IPS DF 4.7 (cell line): ENCODE measurements around the gene GCN1.

Experiments used
- DNase-seq: peaks from one replicate; pipeline ENCODE4 v3.0.0-alpha.2; 2013; ENCODE audit warnings: low spot score; ENCODE audit errors: extremely low read depth

Gene GCN1

DNA sequence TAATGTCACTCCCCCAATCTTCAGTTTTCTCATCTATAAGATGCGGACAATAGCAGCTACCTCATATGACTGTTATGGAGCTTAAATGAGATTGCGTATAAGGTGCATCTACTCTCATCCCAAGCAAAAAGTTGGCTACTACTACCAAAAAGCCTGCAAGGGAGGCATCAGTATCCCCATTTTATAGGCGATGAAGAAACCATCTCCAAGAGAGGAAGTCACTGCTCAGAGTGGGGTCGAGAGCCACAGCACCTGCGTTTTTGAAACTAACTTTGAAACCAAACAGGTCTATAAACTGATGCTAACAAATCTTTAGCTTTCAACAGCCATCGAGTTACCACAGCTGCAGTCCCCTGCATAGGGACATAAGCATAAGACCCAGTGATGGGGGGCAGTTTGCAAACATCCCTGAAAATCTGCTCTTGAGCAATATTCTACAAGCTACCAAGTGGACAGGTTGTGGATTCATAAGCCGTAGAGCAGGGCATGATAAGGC is 3.5 kb downstream of the GCN1 start:
- DNase-seq = no peak

DNA sequence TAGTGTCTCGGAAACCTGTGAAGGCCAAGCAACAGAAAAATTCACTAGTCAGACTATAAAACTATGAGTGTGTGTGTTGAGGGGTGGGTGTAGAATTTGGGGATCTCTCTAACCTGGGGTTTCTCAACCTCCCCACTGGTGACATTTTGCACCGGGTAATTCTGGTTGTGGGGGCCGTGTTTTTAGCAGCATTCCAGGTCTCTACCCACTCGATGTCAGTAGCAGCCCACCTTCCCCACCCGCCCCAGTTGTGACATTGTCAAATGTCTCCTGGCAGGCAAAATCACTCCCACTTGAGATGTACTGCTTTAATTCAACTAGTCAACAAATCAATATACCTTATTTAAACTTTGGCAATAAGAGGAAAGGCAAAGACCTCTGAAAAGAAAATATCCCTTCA is 4.1 kb downstream of the GCN1 start:
- DNase-seq = no peak

DNA sequence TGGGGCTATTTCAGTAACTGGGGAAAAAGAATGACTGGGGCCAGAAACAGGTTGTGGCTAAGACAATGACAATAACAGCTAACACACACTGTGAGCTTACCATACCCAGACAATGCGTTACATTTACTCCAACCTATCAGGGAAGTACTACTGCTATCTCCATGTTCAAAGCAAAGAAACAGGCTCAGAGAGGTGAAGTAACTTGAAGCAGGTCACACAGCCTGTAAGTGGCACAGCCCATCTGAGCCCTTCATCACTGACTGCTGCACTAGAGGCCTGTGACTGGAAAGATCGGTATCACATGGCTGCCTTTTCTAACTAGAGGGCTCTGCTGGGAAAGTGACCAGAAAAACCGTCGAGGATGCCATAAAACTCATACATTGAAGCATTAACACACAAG is 7.9 kb downstream of the GCN1 start:
- DNase-seq = no peak

DNA sequence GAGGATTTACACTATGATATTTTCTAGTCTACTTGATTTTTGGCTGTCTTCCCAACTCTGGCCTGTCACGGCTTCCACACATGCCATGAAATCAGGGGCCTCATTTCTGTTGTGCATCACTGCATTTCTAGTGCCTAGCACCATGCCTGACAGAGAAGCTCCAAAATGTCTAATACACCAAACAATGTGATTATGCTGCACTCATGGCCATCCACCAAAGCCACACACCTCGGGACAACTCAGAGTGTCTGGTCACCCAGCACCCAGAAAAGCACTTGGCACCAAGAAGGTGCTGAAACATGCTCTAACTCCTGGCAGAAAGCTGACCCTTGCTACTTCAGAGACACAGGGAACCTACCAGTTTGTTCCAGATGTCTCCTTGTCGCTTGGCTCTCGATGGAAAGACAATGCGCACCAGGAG is 11.3 kb downstream of the GCN1 start:
- DNase-seq = no peak

DNA sequence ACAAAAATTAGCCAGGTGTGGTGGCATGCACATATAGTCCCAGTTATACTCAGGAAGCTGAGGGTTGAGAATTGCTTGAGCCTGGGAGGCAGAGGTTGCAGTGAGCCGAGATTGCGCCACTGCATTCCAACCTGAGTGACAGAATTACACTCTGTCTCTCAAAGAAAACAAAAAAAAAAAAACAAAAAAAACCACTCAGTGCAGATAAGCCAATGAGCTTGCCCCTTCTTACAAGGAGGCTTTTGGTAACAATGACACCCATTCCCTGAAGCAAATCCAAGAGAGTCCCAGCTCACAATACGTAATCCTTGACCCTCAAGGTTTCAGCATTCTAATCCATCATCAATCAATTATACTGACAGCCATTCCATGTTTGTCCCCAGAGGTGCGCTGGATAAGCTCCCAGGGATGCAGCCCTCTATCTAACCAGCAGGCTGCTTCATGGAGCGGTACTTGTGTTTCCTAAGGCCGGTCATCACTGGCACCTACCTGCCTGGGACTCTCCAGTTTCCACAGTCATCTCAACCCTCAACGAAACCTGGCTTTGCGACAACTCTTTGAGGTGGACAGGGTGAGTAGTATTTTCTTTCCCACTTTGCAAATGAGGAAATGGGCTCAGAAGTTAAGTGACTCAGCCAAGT is 12.4 kb downstream of the GCN1 start:
- no peak for DNase-seq

DNA sequence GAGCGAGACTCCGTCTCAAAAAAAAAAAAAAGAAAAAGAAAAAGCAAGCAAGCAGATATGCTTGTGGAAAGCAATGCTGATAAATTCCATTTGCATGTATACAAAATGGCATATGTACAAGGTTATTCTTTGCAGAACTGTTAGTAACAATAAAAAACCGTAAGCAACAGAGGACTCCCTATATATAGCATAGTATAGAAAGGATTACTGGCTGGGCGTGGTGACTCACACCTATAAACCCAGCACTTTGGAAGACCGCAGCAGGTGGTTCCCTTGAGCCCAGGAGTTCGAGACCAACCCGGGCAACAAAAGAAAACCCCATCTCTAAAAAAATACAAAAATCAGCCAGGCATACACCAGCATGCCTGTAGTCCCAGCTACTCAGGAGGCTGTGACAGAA is 13.5 kb downstream of the GCN1 start:
- no peak for DNase-seq

DNA sequence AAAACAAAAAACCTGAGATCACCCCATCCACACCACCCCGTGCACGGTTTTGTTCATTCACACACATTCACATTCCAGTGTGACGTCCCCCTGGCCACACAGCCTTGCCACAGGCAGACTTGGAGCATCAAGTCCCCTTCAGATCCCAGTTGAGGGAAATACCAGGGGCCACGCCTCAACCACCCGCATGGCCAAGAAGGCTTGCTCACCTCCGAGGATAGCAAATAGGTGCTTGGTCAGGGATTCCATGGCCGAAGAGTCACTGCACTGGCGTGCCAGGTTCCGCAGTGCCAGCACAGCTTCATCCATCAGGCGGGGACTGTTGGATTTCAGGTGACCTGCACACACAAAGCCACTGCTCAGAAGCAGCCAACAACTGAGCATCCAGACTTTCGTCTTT is 19.0 kb downstream of the GCN1 start:
- DNase-seq = no peak

DNA sequence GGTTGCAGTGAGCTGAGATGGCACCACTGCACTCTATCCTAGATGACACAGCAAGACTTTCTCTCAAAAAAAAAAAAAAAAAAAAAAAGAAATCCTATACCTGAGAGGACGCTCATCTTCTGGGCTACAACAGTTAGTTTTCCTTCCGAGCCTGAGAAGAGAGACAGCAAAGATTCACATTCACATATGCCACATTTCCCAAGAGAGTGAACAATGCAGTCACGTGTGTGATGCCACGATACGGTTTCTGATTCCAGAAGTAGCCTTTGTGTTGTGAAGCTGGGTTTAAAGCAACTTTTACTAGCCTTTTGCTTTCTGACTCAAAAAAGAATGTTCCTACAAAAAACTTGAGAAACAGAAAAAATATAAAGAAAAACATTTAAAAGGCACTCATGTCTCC is 19.5 kb downstream of the GCN1 start:
- no peak for DNase-seq

DNA sequence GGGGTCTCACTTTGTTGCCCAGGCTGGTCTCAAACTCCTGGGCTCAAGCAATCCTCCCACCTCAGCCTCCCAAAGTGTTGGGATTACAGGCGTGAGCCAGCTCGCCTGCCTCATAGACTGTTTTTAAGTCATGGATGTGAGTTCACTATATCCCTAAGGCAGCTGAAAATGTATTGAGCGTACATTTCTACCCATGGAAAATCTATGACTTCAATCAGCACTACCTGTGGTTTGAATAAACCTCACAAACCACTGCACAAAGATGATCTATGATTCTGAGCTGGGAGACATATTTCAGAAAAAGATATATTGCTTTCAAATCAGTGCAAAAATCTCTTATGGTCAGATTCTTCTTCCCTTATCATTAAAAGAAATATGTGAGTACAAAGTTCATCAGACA is 22.5 kb downstream of the GCN1 start:
- no peak for DNase-seq

DNA sequence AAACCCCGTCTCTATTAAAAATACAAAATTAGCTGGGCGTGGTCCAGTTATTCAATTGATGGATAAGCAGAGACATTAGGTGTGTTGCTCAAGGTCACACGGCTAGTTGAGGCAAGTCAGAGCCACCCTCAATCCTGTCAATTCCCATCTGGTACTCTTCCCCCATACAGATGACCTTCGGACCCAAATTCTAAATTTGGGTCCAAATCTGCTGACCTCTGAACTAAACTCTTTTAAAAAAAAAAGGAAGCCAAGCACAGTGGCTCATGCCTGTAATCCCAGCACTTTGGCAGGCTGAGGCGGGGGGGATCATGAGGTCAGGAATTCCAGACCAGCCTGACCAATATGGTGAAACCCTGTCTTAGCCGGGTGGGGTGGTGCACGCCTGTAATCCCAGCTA is 23.9 kb downstream of the GCN1 start:
- no peak for DNase-seq

DNA sequence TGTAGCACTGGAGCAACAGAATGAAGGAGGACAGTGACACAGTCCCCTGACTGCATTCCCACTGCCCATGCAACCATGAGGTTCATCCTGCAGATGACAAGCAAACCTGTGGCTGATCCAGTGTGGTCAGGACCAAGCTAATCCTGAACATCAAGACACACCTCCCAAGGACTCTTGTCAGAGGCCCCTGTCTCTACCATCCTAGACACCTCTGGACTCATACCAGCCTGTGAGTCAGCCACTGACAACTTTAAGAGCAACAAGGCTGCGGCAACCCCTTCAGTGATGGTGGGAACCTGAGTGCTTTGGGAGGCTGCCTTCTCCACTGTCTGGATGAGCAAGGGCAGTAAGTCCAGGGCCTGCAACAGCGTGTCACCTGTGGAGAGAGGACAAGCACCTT is 24.6 kb downstream of the GCN1 start:
- DNase-seq = no peak

DNA sequence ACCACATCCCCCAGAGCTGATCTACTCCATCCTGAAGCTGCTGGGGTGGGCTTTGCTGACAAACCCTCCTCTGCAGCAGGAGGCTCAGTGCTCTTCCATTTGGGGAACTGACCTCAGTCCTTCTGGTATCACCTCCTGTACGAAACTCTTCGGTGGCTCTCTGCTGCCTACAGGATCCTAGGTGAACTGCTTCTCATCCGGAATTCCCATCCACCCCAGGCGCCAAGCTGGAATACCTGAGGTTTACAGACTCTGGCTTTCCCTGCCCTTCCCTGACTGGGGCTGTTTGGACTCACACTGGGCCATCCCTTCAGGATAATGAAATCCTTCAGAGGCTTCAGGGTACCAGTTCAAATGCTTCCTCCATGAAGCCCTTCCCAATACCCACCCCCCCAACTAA is 26.2 kb downstream of the GCN1 start:
- no peak for DNase-seq

DNA sequence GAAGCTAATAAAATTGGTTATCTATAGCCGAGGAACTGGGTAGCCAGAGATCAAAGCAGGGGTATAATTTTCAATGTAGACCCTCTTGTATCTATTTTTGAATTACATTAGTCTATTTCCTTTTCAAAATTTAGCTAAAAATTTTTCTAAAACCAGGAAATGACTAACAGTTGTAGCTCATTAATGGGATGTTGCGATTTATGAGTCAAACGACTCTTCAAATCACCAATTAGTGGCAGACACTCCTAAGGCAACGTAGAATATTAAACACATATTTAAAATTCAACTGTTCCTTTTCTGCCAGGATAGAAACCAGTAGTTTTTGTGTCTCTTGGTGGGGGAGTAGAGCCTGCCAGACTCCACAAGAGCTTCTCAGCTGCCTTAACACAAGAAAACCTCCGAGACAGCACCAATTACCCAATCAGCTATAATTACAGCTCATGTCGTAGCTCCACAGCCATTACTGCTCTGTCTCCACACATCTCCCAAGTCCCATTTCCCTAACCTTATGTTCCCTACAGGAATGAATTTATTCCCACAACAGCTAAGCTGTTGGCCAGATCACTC is 26.9 kb downstream of the GCN1 start:
- no peak for DNase-seq

DNA sequence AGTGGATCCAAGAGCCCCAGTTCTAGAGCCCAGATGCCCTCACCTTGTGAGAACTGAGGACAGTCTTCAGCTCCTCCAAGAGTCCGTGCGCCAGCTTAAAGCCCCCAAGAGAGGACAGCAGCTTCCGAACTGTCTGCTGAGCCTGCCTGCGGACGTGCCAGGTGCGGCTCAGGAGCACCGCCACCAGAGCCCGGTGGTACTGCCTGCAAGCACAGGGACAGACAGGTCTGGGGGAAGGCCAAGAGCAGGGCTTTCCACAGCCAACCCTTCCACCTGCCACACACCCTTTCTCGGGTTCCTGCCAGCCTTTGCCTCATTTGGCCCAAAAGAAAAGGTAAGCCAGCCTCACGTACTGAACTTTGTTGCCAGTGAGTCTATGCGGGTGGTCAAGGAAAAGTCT is 30.2 kb downstream of the GCN1 start:
- DNase-seq = no peak

DNA sequence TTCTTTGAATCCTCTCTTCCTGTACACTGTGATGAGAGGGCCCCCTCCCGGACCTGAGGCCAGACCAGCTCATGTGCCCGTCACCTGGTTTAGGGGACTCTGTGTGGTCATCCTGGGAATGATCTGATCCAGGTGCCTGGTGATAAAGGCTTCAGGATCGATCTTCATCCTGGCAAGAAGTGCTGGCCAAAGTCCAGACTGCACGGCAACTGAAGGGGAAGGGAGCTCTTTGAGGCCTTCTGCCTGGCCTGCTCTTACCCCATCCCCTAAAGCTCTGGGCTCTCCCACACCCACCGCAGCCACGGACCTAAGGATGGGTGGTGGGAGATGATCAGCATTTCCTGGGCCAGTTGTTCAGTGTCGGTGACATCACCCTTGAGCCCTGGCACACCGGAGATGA is 31.8 kb downstream of the GCN1 start:
- DNase-seq = no peak

DNA sequence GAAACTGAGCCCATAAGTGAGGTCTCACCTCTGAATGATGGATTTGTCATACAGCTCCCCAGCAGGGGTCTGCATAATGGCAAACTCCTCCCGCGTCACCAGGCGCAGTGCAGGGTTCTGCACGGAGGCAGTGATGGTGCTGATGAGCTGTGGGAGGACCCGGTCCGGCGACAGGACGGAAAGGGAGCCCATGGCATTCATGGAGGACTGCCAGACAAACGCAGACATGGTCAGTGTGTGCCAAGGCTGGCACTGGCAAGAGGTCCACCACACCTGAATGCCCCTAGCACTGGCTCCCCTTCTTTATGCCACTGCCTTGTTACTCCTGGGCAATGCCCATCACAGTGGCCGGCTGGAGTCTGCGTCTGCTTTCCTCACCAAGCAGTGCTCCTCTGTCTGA is 32.7 kb downstream of the GCN1 start:
- DNase-seq = no peak

DNA sequence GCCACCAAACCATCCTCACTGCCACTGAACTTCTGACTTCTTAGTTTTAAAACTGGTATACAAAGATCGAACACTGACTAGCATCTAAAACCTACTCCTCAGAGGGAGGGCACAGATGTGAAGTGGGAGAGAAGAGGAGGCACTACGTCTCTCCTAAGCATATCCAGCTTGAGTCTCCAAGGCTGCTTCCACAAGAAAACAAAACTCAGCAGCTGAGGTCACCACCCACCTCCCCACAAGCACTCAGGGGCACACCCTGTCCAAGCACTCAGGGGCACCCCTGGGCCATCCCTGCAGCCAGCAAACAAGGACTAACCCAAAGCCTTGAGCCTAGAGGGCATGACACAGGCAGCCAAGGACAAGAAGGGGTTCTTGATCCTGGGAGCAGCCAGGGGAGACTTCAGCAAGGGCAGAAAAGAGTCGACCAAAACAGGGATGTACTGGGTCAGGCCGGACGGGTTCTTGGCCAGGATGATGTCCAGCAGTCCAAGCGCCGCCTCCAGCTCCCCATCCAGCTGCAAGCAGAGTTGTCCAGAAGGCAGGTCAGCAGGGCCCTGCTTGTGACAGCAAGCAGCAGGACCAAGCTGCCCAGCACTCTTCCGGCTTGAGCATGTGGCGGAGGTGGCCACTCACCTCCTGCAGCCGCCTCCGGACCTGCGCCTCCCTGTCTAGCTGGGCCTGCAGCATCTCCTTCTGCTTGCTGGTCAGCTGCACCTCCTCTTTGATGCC is 34.8 kb downstream of the GCN1 start:
- DNase-seq = no peak

DNA sequence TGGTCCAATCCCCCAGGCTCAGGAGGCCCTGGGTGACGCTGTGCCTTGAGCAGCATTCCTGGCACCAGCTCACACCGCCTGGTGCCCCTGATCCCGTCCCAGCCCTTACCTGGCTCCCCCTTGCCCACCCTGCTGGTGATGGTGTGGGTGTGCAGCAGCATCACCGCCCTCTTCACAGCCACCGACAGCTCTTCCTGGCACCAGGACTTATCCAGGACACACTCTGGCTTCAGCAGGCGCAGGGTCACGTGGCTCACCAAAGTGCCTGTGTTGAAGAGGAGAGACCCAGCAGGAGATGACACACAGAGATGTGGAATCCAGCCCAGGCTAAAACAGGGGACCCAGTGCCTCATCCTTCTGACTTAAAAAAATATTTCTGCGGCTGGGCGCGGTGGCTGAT is 36.2 kb downstream of the GCN1 start:
- no peak for DNase-seq

DNA sequence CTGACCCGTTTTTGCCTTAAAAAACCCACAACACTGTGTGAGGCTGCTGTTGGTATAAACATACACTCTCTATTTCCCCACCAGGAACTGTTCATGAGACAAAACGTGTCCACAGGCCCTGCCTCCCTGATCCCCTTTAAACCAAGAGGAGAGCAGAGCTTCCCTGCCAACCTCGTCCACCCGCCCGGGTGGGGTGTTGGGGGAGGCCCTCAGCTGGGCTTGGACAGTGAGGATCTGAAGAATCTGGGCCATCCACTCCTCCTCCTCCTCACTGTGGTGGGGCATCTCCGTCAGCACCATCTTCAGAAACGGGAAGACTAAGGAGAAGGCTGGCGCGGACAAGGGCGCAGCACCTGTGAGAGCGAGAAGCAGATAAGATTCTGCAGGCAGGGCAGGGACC is 36.8 kb downstream of the GCN1 start:
- DNase-seq = no peak

DNA sequence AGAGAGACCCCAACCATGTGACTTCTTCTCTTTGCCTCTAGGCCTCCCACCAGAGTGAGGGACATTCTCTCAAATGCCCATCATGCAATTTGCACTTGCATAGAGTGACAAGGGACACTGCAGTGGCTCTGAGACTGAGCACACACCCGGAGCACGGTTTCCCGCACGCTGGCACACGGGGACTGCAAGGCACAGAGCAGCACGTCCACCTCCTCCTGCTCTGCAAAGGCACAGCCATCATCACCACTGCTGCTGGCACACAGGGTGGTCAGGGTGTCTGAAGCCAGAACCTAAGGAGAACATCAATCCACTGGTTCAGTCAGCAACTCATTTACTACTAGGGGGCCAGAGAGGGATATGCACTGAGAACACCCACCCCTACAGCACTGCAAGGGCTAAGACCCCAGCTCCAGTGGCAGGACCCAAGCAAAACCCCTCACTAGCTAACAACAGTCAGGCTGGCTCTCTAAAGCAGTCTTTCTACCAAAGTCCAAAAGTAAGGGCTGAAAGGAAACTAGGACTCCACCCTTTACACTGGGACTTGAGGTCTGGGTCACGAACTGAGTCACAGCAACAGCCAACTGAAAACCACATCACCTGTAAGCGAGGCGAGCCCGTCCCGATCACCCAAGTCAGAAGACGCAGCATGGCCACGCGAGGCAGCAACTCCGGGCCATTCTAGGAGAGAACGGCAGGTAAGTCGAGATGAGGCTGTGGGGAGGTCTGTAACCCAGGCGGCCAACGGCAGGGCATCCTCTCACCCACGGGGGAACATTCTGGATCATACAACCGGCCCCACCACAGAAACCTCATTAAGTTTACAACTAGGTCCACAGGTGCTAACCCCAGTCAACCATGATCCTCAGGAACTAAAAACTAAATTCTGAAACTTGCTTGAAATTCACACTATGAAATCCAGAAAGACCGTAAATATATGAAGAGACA is 37.9 kb downstream of the GCN1 start:
- no peak for DNase-seq

DNA sequence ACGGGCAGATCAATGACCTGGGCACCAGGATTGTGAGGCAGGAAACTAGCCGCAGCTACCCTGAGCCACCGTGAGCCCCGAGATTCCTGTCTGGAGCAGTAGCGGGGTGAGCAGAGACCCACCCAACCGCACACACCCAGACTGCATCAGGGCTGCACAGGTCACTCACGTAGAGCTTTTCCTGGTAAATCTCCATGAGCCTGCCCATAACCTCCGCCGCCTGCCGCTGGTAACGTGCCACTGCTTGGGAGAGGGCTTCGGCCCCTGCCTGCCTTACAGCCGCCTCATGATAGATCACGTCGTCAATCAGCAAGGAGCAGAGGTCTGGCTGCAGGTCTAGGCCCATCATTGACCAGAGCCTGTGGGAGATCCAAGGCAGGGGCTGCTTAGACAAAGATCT is 39.4 kb downstream of the GCN1 start:
- DNase-seq = no peak
